ENCODE results near the gene TNFAIP3.
A peak's percentile ranks its signal among the peaks of the same experiment; 100 is the strongest.

TNFAIP3 gene

DNA sequence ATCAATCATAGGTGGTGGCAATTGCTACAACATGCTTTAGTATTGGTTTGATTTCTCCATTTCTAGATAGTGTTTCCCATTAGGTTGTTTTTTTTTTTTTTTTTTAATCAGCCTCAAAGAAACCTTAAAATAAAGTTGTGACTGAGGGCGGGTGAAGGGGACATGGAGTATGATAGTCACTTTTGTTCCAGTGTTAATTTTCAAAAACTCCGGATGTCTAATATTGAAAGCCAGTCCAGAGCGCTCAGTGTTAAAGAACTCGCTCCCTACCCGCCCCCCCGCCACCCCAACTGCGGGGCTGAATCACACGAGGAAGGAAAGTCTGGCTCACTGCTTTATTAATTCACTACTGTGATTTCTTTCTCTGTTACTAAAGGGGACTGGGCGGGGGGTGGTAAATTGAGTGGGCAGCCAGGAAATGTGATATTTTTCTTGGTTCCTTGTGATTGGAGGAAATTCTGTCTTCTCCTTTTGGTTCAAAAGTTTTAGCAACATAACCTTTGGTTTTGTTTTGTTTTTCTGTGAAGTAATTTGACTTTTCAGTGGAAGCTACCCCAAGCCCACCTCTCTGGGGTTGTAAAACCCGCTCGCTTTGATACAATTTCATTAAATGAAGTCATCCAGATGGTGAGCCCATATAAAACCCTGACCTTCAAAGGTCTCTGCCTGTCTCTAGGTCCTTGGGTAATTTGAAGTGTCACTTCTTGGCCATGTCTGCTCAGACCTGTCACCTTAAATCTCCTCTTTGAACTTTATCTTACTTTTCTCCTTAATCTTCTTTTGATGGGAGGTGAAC, 38.0 kb downstream of the TNFAIP3 start:
- DNase-seq = peak; percentile 85

DNA sequence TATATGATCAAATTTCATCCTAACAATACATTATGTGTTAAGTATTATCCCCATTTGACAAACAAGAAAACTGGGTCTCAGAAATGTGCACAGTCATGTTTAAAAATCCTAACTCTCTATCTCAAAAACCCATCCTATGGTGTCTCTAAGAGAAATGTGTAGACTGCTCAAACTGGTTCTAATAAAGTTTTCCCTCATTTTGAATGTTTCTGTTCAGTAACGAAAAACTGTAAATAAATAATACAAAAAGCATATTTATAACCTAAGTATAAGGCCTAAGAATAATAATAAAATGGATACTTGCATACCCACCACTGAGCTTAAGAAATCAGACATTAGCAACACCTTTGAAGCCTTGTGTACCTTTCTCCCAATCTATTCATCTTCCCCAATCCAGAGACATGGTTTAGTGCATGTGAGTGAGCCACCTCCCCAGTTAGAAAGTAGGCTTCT, 39.0 kb downstream of the TNFAIP3 start:
- no peak for DNase-seq

- DNase-seq = no peak
Observed at GRCh38 chr6:137907170-137907569, 40.1 kb downstream of the TNFAIP3 start.

GRCh38 chr6:137909533-137909932, 42.5 kb downstream of the TNFAIP3 start:
- DNase-seq = no peak

- no peak for DNase-seq
Observed at GRCh38 chr6:137910424-137910834, 43.4 kb downstream of the TNFAIP3 start.

GRCh38 chr6:137910843-137911456, 43.9 kb downstream of the TNFAIP3 start:
- DNase-seq = no peak

GRCh38 chr6:137911675-137912191, 44.7 kb downstream of the TNFAIP3 start:
- no peak for DNase-seq

DNA sequence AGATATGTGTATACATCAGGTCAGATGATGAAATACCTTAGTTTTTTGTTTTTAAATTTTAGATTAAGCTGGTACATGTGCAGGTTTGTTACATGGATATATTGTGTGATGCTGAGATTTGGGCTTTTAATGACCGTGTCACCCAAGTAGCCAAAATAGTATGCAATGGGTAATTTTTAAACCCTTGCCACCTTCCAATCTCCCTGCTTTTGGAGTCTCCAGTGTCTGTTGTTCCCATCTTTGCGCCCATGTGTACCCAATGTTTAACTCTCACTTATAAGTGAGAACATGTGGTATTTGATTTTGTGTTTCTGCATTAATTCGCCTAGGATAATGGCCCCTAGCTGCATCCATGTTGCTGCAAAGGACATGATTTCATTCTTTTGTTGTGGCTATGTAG, 45.8 kb downstream of the TNFAIP3 start:
- no peak for DNase-seq

DNA sequence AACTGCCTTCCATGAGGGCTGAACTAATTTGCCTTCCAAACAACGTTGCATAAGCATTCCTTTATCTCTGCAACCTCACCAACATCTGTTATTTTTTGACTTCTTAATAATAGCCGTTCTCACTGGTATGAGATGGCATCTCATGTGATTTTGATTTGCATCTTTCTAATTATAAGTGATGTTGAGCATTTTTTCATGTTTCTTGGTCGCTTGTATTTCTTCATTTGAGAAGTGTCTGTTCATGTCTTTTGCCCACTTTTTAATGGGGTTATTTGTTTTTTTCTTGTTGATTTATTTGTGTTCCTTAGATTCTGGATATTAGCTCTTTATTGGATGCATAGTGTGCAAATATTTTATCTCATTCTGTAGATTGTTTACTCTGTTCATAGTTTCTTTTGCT, 46.4 kb downstream of the TNFAIP3 start:
- no peak for DNase-seq

- DNase-seq = no peak
Observed at GRCh38 chr6:137913996-137914529, 47.0 kb downstream of the TNFAIP3 start.

DNA sequence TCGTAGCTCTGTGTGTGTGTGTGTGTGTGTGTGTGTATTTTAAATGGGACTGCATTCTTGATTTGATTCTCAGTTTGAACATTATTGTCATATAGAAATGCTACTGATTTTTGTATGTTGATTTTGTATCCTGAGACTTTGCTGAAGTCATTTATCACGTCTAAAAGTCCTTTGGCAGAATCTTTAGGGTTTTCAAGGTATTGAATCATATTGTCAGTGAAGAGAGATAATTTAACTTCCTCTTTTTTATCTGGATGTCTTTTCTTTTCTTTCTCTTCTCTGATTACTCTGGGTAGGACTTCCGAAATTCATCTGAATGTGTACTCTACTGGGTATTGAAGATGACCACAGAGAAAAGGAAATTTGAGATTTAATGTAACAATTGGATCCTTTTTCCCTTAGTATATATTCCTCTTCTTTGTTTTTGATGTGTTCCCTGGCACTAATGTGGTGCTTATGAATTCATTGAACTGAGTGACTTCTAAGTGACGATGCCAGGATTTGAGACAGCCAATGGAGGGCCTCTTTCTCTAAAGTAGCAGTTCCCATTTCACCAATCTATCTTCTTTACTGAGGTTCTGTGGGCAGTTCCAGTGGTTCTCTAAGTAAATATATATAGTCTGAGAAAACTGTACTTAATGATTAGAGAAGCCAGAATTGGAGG, 47.6 kb downstream of the TNFAIP3 start:
- DNase-seq = no peak

GRCh38 chr6:137915790-137916189, 48.7 kb downstream of the TNFAIP3 start:
- no peak for DNase-seq

GRCh38 chr6:137917551-137918325, 50.7 kb downstream of the TNFAIP3 start:
- DNase-seq = no peak

DNA sequence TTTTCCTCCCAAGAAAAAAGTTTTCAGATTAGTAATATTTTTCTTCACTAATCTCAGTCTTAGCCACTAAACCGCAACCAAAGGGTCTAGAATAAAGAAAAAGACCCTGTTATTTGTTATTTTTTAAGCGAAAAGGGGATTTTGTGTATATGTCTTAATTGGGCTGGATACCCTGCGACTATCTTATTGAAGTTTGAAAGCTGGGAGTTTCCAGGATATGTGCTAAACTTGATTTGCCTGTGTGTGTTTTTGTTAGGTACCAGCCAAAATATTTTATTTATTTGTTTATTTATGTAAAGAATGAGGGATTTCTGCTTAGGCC, 52.4 kb downstream of the TNFAIP3 start:
- DNase-seq = no peak

- no peak for DNase-seq
Observed at GRCh38 chr6:137919837-137920730, 53.0 kb downstream of the TNFAIP3 start.

DNA sequence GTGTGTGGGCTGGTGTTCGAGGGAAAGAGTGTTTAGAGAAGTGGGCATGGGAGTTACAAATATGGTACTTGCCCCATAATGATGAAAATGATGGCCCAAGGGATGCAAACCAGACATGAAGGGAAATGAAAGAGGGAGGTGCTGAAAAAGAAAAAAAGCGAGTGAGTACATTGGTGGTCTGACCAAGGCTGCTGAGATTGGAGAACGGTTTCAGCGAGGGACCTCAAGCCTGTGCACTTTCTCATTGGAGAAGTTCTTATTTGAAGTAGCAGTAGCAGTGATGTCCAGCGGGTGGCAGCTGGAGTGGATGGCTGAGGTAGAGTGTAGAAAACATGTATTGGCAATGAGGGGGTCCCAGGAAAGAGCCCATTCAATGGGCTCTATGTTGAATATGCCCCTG, 54.8 kb downstream of the TNFAIP3 start:
- DNase-seq = no peak

DNA sequence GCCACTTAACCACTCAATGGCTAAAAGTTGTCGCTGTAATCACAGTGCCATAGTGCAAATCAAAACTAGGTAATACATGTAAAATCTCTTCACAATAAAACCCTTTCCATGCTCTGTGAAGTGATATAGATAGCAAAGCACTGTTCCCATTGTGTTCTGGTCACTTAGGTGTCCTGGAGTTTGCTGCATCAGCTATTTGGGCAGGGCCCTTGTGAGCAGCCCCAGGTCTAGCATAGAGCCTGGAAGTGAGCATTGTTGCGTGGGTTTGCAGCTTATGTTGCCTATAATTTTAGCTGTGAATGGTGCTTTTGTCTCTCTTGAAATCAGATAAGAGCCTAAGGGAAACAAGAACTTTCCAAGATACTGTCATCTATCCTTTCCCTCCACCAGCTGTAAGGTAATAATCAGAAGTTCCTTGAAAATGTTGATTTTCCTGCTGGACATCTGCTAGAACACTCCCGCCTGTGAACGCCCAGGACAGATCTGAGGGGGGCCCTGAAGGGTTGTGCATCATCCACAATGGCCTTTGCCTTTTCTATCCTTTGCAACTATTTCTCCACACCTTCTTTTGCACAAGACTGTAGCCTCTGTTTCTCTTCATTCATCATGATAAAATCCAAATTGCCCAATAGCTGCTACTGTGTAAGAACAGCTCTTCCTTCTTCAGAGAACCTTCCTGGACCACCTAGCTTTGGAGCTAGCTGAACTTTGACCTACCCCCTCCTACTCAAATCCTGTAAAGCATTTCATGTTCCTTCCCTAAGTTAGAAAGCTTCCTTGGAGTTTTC, 57.0 kb downstream of the TNFAIP3 start:
- DNase-seq = no peak

DNA sequence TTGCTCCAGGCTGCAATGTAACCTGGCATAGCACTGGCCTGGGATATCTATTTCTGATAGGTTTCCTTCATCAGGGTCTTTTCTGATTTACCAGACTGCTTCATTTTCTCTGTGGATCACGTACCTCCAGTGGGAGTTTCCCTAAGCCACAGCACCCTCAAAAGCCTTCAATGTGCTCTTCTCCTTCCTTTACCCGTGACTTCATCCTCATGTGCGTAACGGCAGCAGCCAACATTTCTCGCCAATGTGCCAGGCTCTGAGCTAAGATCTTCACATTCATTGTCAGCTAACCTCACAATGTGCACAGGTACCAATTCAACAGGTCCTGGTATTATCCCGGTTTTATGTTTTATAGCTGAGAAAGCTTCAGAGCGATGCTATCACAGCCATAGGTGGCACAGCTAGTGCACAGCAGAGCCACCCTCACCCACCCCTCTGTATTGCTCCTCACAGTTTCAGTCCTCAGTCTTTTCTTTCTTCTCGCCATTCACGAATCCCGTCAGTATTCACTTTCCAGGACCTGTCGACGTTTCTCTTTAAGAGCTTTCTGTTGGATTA, 58.2 kb downstream of the TNFAIP3 start:
- no peak for DNase-seq

- no peak for DNase-seq
Observed at GRCh38 chr6:137926207-137926731, 59.2 kb downstream of the TNFAIP3 start.

DNA sequence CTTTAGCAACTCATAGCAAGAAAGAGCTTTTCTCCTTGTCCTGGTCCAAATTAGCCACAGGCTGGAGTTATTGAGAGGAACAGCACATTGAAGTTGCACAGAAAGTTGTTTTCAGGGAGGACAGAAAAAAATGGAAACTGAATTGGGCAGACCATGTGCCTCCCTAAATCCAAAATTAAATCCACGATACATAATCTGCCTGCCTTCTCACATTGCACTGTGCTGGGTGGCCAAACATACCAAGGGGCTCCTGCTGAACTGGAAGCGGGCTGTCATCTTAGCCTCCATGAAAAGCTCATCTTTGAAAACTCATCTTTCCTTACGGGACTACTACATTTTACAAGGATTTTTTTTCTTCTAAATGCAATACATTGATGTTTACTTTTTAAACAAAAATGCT, 59.9 kb downstream of the TNFAIP3 start:
- no peak for DNase-seq
